Uterus (tissue), 2 donors: ENCODE measurements around the gene EPHA2.

Experiments
- POLR2A ChIP-seq, 2 donors: fragments of 450-650 bp; IDR thresholded peaks; one replicate each; pipeline ENCODE4 v1.6.1; 2016; ENCODE audit warnings: antibody characterized with exemption in 2 of 2, mild to moderate bottlenecking in 1 of 2, moderate library complexity in 1 of 2
- TF ChIP-seq, protein P1 (sequence below), 4 experiments: fragments of 200-600 bp in 2 of 4; fragments of 450-650 bp in 2 of 4; sonication (generic) in 2 of 4; IDR thresholded peaks; one replicate each; pipeline ENCODE4 v1.5.1; 2016 to 2019; ENCODE audit warnings: antibody characterized with exemption in 4 of 4, mild to moderate bottlenecking in 2 of 4, moderate library complexity in 1 of 4

DNA sequence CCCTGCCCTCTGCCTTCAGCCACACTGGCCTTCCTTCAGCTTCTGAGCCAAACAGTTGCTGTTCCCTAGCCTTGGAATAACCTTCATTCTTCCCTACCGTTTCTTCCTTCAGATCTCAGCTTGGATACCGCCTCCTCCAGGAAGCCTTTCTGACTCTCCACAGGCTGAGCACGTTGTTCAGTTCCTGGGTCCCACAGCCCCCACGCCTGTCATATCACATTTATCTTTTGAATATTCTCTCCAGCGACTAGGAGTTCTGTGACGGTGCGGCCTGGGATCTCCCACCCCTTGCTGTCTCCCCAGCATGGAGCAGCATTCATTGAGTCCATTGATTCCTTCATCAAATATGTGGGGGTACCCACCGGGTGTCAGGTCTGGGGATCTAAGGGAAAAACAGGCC, 39.2 kb downstream of the EPHA2 start:
- TF ChIP-seq, protein P1, sequence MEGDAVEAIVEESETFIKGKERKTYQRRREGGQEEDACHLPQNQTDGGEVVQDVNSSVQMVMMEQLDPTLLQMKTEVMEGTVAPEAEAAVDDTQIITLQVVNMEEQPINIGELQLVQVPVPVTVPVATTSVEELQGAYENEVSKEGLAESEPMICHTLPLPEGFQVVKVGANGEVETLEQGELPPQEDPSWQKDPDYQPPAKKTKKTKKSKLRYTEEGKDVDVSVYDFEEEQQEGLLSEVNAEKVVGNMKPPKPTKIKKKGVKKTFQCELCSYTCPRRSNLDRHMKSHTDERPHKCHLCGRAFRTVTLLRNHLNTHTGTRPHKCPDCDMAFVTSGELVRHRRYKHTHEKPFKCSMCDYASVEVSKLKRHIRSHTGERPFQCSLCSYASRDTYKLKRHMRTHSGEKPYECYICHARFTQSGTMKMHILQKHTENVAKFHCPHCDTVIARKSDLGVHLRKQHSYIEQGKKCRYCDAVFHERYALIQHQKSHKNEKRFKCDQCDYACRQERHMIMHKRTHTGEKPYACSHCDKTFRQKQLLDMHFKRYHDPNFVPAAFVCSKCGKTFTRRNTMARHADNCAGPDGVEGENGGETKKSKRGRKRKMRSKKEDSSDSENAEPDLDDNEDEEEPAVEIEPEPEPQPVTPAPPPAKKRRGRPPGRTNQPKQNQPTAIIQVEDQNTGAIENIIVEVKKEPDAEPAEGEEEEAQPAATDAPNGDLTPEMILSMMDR (IDR thresholded peaks at IDR 0.05): no peak
- no peak for TF ChIP-seq POLR2A (IDR thresholded peaks at IDR 0.05)
